H1 (cell line): ENCODE data around the gene KCNK13. TPM values are rescaled to one million over a fixed set of nuclear protein-coding genes. Genes with fewer than 3 reads are reported as not detected.
A peak's percentile ranks its signal among the peaks of the same experiment; 100 is the strongest.

Experiments
- CTCF ChIA-PET: fragments of 300-600 bp; sonication (Branson Sonifier 250); formaldehyde crosslinking; loops from one replicate; lab custom pipeline; 2021; ENCODE audit not compliant: partially characterized antibody; lab: Charles Lee
- POLR2A ChIA-PET: fragments of 300-600 bp; sonication (Branson Sonifier 250); formaldehyde crosslinking; loops from one replicate; lab custom pipeline; 2021; ENCODE audit warnings: inconsistent platforms; ENCODE audit not compliant: partially characterized antibody; lab: Charles Lee
- DNase-seq, 2 experiments: peaks; one replicate each; pipeline versions ENCODE4 v3.0.0 to v3.0.0-alpha.2; 2010 to 2022; ENCODE audit warnings: low spot score in 2 of 2, low read depth in 1 of 2, mixed read lengths in 1 of 2
- FAIRE-seq: peaks from 2 replicates; lab custom pipeline; 2011; peaks lifted over from hg19 to GRCh38; lab: Jason Lieb, UNC
- H2AFZ ChIP-seq: 2 replicates; pipeline ENCODE4 v1.8.1; 2012; ENCODE audit warnings: low read length, inconsistent platforms
- H2AK5ac ChIP-seq: 2 replicates; pipeline ENCODE4 v1.6.1; 2013; ENCODE audit warnings: low read depth, low read length
- H2BK120ac ChIP-seq: replicated peaks from 2 replicates; pipeline ENCODE3; 2013; ENCODE audit warnings: low read depth, low read length, inconsistent platforms
- H2BK12ac ChIP-seq: 2 replicates; pipeline ENCODE4 v1.6.1; 2013; ENCODE audit warnings: low read depth, low read length
- H2BK15ac ChIP-seq: 2 replicates; pipeline ENCODE4 v1.6.1; 2013; ENCODE audit warnings: low read length
- H2BK20ac ChIP-seq: 2 replicates; pipeline ENCODE4 v1.6.1; 2013; ENCODE audit warnings: low read length
- H2BK5ac ChIP-seq: 2 replicates; pipeline ENCODE4 v1.6.1; 2013; ENCODE audit warnings: low read depth, low read length
- H3K14ac ChIP-seq: 2 replicates; pipeline ENCODE4 v1.6.1; 2013; ENCODE audit warnings: inconsistent platforms; ENCODE audit not compliant: insufficient read length
- H3K18ac ChIP-seq: 2 replicates; pipeline ENCODE4 v1.6.1; 2013; ENCODE audit warnings: low read length; ENCODE audit errors: extremely low read depth
- H3K23ac ChIP-seq: 2 replicates; pipeline ENCODE4 v1.6.1; 2013; ENCODE audit warnings: inconsistent platforms; ENCODE audit not compliant: insufficient read length
- H3K23me2 ChIP-seq: 2 replicates; pipeline ENCODE4 v1.6.1; 2013; ENCODE audit warnings: low read depth, low read length
- H3K27ac ChIP-seq: 2 replicates; pipeline ENCODE4 v1.6.1; 2011; ENCODE audit warnings: low read depth, low read length, inconsistent platforms
- H3K27me3 ChIP-seq, 4 experiments: replicated peaks in 1 of 4; 1 replicate in 1 of 4; 2 replicates in 3 of 4; pipeline versions ENCODE4 v1.6.1 to v1.8.1; 2011 to 2013; ENCODE audit warnings: low read length in 3 of 4, mild to moderate bottlenecking in 3 of 4, inconsistent platforms in 2 of 4, mixed read lengths in 2 of 4, moderate library complexity in 1 of 4; ENCODE audit not compliant: control insufficient read depth in 3 of 4, insufficient read depth in 3 of 4; ENCODE audit errors: extremely low read depth in 1 of 4
- H3K36me3 ChIP-seq, 4 experiments: 2 replicates each; pipeline versions ENCODE4 v1.6.1 to v1.8.1; 2011 to 2013; ENCODE audit warnings: mild to moderate bottlenecking in 4 of 4, low read length in 3 of 4, moderate library complexity in 2 of 4, control low read depth in 1 of 4, inconsistent platforms in 1 of 4; ENCODE audit not compliant: insufficient read depth in 4 of 4, control insufficient read depth in 2 of 4
- H3K4ac ChIP-seq: replicated peaks from 2 replicates; pipeline ENCODE3; 2013; ENCODE audit warnings: low read length, low read depth, mixed read lengths, inconsistent platforms; ENCODE audit not compliant: insufficient read length
- H3K4me1 ChIP-seq, 4 experiments: replicated peaks in 1 of 4; 1 replicate in 1 of 4; 2 replicates in 3 of 4; pipeline versions ENCODE4 v1.6.1 to v1.8.1; 2011 to 2013; ENCODE audit warnings: low read length in 3 of 4, inconsistent platforms in 2 of 4, mixed read lengths in 1 of 4; ENCODE audit not compliant: insufficient read depth in 4 of 4, control insufficient read depth in 3 of 4
- H3K4me2 ChIP-seq, 2 experiments: 2 replicates each; pipeline versions ENCODE4 v1.6.1 to v1.8.1; 2011 to 2013; ENCODE audit warnings: low read depth in 2 of 2, low read length in 2 of 2, control low read depth in 1 of 2, inconsistent platforms in 1 of 2, mild to moderate bottlenecking in 1 of 2; ENCODE audit not compliant: insufficient read depth in 1 of 2
- H3K4me3 ChIP-seq, 4 experiments: fragments of 200-600, 300-600 bp in 1 of 4; sonication (generic), shearing (Covaris generic), sonication (Bioruptor Twin) in 1 of 4; 2 replicates each; pipeline versions ENCODE4 v1.5.1 to v1.8.1; 2011 to 2016; ENCODE audit warnings: low read length in 4 of 4, low read depth in 3 of 4, control low read depth in 2 of 4, inconsistent platforms in 2 of 4, mild to moderate bottlenecking in 2 of 4, mixed read lengths in 1 of 4, moderate library complexity in 1 of 4; ENCODE audit not compliant: insufficient read depth in 2 of 4; ENCODE audit errors: extremely low read depth in 1 of 4
- H3K56ac ChIP-seq: replicated peaks from 2 replicates; pipeline ENCODE3; 2013; ENCODE audit warnings: low read depth, mild to moderate bottlenecking, mixed read lengths, low read length, inconsistent platforms; ENCODE audit not compliant: insufficient read length
- H3K79me1 ChIP-seq: 2 replicates; pipeline ENCODE4 v1.6.1; 2013; ENCODE audit warnings: low read depth, low read length, control low read depth
- H3K79me2 ChIP-seq, 2 experiments: 2 replicates each; pipeline versions ENCODE4 v1.6.1 to v1.8.1; 2012 to 2013; ENCODE audit warnings: low read length in 2 of 2, mild to moderate bottlenecking in 2 of 2, inconsistent platforms in 1 of 2; ENCODE audit not compliant: insufficient read depth in 2 of 2, control insufficient read depth in 1 of 2
- H3K9ac ChIP-seq, 4 experiments: replicated peaks in 1 of 4; 1 replicate in 1 of 4; 2 replicates in 3 of 4; pipeline versions ENCODE4 v1.6.1 to v1.8.1; 2011 to 2013; ENCODE audit warnings: low read depth in 3 of 4, low read length in 3 of 4, control low read depth in 2 of 4, mild to moderate bottlenecking in 2 of 4, moderate library complexity in 2 of 4, inconsistent platforms in 1 of 4; ENCODE audit errors: extremely low read depth in 1 of 4
- H3K9me3 ChIP-seq, 2 experiments: 2 replicates each; pipeline versions ENCODE4 v1.6.1 to v1.8.1; 2012 to 2013; ENCODE audit warnings: mild to moderate bottlenecking in 2 of 2, moderate library complexity in 2 of 2, control low read depth in 1 of 2, inconsistent platforms in 1 of 2, low read depth in 1 of 2, low read length in 1 of 2, mixed read lengths in 1 of 2; ENCODE audit not compliant: insufficient read depth in 2 of 2
- H4K20me1 ChIP-seq, 2 experiments: replicated peaks in 1 of 2; 2 replicates each; pipeline versions ENCODE3 to v1.8.1; 2011 to 2013; ENCODE audit warnings: inconsistent platforms in 2 of 2, low read length in 2 of 2, mild to moderate bottlenecking in 1 of 2; ENCODE audit not compliant: insufficient read depth in 2 of 2, control insufficient read depth in 1 of 2
- H4K5ac ChIP-seq: 2 replicates; pipeline ENCODE4 v1.6.1; 2013; ENCODE audit warnings: low read length, low read depth, mixed read lengths, inconsistent platforms; ENCODE audit not compliant: insufficient read length
- H4K8ac ChIP-seq: 2 replicates; pipeline ENCODE4 v1.8.0; 2013; ENCODE audit warnings: mild to moderate bottlenecking, moderate library complexity, low read length, inconsistent platforms; ENCODE audit not compliant: insufficient read depth; ENCODE audit errors: extremely low read depth
- H4K91ac ChIP-seq: replicated peaks from 2 replicates; pipeline ENCODE3; 2013; ENCODE audit warnings: low read length, mixed read lengths, inconsistent platforms; ENCODE audit not compliant: insufficient read length
- BCL11A ChIP-seq, 2 experiments: IDR thresholded peaks; one replicate each; pipeline ENCODE4 v1.6.1; 2011; ENCODE audit warnings: low read depth in 2 of 2, low read length in 2 of 2, mild to moderate bottlenecking in 2 of 2
- JUN ChIP-seq: IDR thresholded peaks from 2 replicates; pipeline ENCODE4 v1.6.1; 2011; ENCODE audit warnings: low read depth, mild to moderate bottlenecking, improper control_type of control experiment, low read length
- TAF1 ChIP-seq: IDR thresholded peaks from 2 replicates; pipeline ENCODE4 v1.6.1; 2011; ENCODE audit warnings: mild to moderate bottlenecking, low read depth, low read length
- WGBS, 2 experiments: shearing (Covaris generic) in 1 of 2; methylation state at CpG; one replicate each; pipeline versions ENCODE4 v1.1.6 to v1.1.7; 2013 to 2015; ENCODE audit warnings: low lambda C conversion rate in 2 of 2, mixed read lengths in 2 of 2, inconsistent platforms in 1 of 2, low coverage in 1 of 2, missing lambda C conversion rate in 1 of 2; ENCODE audit not compliant: insufficient replicate concordance in 2 of 2, insufficient coverage in 1 of 2, insufficient read length in 1 of 2; ENCODE audit errors: extremely low coverage in 1 of 2, missing lambda C conversion rate in 1 of 2; 5-methylcytosine and 5-hydroxymethylcytosine counted together
- polyA plus RNA-seq, 7 experiments: library from polyadenylated mRNA; depleted of rRNA in 3 of 7; stranded (reverse) in 5 of 7; unstranded in 2 of 7; fragments of >200 nt in 5 of 7; fragments of 200-250 nt in 2 of 7; gene quantifications; 1 replicate in 5 of 7; 2 replicates in 1 of 7; 4 replicates in 1 of 7; pipeline versions ENCODE4 v1.2.1 to v1.2.3, GENCODE V29; 2011 to 2013; ENCODE audit warnings: missing spikeins in 2 of 7, mixed read lengths in 2 of 7
- total RNA-seq: library from RNA; stranded (reverse); fragmentation: NEBNext Ultra II Directional; extraction: Animal tissue kit (Norgen Biotek cat#: 25700); gene quantifications from 2 replicates; pipeline ENCODE4 v1.2.1, GENCODE V29; 2021

Gene KCNK13
- total and polyA plus RNA-seq, 2 of the 8 experiments (the other 6 are each of a cell fraction or from before 2014, with no cell fraction given), result 0.39 to 0.48 TPM

DNA sequence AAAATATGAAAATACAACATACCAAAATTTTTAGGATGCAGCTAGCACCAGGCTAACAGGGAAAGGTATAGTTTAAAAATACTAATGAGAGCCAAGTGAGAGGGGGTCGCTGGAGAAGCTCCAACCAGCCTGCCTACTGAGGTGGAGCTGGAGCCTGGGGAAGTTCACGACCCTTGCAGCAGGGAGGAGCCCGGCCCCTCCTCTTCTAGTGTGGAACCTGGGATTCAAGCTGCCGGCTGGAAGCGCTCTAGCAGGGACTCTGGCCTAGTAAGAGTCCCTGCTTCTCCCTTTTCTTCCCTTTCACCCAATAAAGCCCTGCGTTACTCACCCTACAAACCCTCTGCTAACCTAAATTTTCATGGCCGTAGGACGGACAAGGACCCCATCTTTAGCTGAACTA lies 5.0 kb upstream of the KCNK13 start:
- no peak overlapping the region for H2BK12ac ChIP-seq
- no peak overlapping the region for H3K4me3 ChIP-seq
- peaks cover 18% of the 10 kb centered on the region; the same call in 1 of the 2 replicates for H3K23me2 ChIP-seq
- no peak overlapping the region for H4K91ac ChIP-seq
- no peak overlapping the region for H2AK5ac ChIP-seq
- peaks cover 11 to 26% (median 23%) of the 10 kb centered on the region in 4 experiments for H3K27me3 ChIP-seq
- H4K8ac ChIP-seq, result peak overlapping the region; percentile 68; the same call in 1 of the 2 replicates
- H3K56ac ChIP-seq, result no peak overlapping the region
- H3K23ac ChIP-seq, result no peak overlapping the region
- no peak overlapping the region for H2BK20ac ChIP-seq
- no peak overlapping the region for H3K4ac ChIP-seq
- no peak overlapping the region for H3K18ac ChIP-seq
- no peak for FAIRE-seq
- no peak overlapping the region for H2AFZ ChIP-seq
- TF ChIP-seq TAF1, result no peak
- no peak for TF ChIP-seq BCL11A (IDR thresholded peaks at IDR 0.05; ENCODE audit: low read depth in 2 of 2, low read length in 2 of 2)
- TF ChIP-seq JUN, result no peak
- H3K9ac ChIP-seq, result no peak overlapping the region
- no peak overlapping the region for H3K27ac ChIP-seq
- H3K79me1 ChIP-seq, result no peaks in the 10 kb centered on the region
- H3K9me3 ChIP-seq, result no peaks in the 10 kb centered on the region
- peaks cover 0 to 5% (median under 1%) of the 10 kb centered on the region in 4 experiments; a peak in 2 of 7 replicates for H3K4me1 ChIP-seq
- H2BK15ac ChIP-seq, result no peak overlapping the region
- no peak overlapping the region for H2BK120ac ChIP-seq
- DNase-seq, result no peak
- POLR2A ChIA-PET, result no interaction called here
- no peaks in the 10 kb centered on the region for H3K36me3 ChIP-seq
- WGBS, 2 experiments, result 52% methylated on average over 8 of the region's 8 CpGs; no CpG with 5 or more reads in 1 of the 2 experiments
- no peaks in the 10 kb centered on the region for H3K79me2 ChIP-seq
- H3K14ac ChIP-seq, result no peak overlapping the region
- CTCF ChIA-PET, result interaction anchor here (1.3 to 1.8 kb wide), 3 partner anchors 8 to 179 kb away, joined by 3 to 6 read pairs (median 4); no protein-coding TSS in a partner anchor
- no peak overlapping the region for H2BK5ac ChIP-seq
- H4K5ac ChIP-seq, result no peak overlapping the region
- H3K4me2 ChIP-seq, result no peak overlapping the region
- H4K20me1 ChIP-seq, result no peaks in the 10 kb centered on the region
